Non-pigmented ciliary epithelial cell (primary cell): ENCODE measurements around the gene BFSP2.
A peak's percentile ranks its signal among the peaks of the same experiment; 100 is the strongest.
"Not testable (repeated sequence)": the region's sequence is repeated elsewhere in the genome, so short reads cannot be mapped to it uniquely, and the experiment has no call there.

Experiments
- DNase-seq: peaks from one replicate; pipeline ENCODE4 v3.0.0-alpha.2; 2010; ENCODE audit warnings: low read depth

Gene BFSP2

DNA sequence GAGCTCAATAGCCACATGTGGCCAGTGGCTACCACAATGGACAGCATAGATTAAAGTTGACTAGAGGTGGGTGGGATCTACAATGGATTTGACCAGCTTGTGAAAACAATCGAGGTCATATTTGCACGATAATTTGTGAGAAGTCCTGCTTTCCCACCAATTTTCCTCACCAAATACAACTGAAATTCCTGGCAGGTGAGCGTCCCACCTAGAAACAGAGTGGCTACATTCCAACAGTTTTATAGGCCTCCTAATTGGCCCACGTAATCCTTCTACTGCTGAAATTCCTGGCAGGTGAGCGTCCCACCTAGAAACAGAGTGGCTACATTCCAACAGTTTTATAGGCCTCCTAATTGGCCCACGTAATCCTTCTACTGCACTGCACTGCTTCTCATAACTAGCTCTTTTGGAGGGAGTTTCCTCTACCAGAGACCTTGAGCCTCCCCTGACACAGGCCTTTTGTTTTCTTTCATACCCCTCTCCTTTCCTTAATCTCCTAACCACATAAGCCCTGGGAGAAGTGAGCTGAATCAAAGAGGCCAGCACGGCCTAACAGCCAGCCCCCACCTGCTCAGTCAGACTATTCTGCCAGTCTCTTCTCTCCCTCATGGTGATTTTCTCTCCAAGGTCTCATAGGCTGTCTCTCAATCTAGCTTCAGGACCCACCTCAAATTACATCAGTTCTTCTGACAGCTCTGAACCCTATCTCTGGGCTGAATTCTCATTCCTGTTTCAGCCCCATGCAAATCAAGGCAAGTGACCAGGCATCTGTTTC, 80.2 kb downstream of the BFSP2 start:
- no peak for DNase-seq

DNA sequence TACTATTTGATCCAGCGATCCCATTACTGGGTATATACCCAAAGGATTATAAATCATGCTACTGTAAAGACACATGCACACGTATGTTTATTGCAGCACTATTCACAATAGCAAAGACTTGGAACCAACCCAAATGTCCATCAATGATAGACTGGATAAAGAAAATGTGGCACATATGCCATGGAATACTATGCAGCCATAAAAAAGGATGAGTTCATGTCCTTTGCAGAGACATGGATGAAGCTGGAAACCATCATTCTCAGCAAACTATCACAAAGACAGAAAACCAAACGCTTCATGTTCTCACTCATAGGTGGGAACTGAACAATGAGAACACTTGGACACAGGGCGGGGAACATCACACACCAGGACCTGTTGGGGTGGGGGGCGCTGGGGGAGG, 82.6 kb downstream of the BFSP2 start:
- not testable (repeated sequence) for DNase-seq

DNA sequence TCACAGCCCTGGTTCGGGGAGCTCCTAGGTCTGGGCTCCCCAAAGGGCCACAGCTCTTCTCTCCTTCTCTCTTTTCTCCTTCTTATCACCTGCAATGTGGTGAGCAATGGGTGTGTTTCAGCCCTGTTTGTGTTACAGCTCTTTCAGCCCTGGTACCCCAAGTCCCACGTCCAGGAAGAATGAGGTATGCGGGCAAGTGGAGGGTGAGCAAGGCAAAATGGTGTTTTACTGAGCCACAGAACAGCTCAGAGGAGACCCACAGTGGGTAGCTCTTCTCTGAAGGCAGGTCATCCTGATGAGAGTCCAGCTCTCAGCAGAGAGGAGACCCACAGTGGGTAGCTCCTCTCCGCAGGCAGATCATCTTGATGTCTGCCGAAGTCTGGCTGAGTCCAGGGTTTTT, 86.8 kb downstream of the BFSP2 start:
- DNase-seq = no peak

DNA sequence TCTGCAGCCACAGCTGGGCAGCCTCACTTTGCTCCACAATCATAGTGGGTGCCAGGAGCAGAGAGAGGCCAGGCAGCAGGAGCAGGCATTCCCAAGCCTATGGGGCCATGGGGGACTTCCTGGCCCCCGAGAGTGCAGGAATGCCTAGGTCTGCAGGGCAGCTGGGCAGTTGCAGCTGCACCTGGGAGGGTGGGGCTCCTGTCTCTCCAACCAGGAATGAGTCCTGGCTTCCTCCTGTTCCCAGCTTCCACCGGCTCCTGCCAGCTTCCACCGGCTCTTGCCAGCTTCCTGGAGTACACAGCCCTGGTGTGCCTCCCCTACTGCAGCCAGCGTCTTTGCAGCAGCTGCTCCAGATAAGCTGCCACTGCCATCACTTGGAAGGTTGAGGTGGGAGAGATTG, 87.3 kb downstream of the BFSP2 start:
- no peak for DNase-seq

DNA sequence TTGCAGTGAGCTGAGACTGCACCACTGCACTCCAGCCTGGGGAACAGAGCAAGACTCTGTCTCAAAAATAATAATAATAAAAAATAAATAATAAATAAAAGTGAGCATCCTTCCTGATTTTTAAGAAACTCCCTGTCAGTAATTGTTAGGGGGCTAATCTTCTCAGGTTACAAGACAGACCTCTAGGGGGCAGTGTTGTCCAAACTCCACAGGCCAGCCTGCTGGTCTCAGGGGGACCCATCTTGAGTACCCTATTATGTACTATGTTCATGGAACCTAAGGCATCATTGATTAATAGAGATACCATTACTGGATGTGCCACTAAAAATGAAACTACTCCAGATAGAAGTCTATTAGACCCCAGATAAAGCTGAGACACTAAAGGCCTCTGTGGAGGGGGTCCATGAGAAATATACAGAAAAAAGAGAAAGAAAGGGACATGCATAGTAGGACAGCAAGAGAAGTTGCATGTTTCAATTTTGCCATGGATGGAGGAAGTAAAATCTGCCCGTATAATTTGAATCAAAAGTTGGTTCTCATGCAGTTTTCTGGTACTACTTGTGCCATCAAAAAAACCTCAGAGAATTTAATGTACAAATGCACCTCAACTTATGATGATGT, 88.2 kb downstream of the BFSP2 start:
- no peak for DNase-seq

DNA sequence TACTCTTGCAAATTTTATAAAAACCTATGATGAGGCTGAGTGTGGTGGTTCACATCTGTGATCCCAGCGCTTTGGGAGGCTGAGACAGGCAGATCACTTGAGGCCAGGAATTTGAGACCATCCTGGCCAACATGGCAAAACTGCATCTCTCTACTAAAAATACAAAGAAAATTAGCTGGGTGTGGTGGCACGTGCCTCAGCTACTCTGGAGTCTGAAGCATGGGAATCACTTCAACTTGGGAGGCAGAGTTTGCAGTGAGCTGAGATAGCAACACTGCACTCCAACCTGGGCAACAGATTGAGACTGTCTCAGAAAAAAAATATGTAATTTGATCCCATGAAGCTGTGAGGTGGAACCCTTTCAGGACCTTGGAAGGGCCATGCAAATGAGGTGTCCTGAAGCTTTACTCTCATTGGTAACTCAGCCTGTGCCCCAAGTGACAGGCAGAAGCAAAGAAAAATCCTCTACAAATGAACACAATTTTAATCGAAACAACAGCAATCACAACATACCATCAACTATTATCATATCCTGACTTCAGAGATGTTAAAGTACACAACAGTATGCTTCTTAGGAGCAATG, 89.0 kb downstream of the BFSP2 start:
- DNase-seq = peak; percentile 38

DNA sequence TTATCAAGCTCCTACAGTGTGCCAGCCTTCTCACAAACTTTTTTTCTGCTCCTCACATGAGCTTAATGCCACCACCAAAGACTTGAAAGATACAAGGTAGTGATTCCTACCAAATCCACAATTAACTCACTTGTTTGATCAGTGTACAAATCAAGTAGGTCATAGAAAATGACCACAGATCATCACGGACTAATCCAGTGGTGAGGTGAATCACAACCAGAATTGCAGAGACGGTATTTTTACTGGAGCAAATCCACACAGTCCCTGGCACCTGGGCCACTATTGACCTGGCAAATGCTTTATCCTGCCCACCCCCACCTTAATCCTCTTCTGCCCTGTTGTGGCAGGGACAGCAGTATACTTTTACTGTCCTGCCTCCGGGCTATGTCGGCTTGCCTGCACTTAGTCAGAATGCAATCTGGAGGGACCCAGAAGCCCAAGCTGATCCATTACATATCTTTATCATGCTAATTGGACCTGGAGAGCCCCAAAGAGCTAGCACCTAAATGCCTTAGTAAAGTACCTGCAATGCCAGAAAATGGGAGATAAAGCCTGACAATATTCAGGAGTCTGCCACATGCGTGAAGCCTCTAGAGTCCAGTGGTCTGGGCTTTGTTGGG, 89.7 kb downstream of the BFSP2 start:
- no peak for DNase-seq

DNA sequence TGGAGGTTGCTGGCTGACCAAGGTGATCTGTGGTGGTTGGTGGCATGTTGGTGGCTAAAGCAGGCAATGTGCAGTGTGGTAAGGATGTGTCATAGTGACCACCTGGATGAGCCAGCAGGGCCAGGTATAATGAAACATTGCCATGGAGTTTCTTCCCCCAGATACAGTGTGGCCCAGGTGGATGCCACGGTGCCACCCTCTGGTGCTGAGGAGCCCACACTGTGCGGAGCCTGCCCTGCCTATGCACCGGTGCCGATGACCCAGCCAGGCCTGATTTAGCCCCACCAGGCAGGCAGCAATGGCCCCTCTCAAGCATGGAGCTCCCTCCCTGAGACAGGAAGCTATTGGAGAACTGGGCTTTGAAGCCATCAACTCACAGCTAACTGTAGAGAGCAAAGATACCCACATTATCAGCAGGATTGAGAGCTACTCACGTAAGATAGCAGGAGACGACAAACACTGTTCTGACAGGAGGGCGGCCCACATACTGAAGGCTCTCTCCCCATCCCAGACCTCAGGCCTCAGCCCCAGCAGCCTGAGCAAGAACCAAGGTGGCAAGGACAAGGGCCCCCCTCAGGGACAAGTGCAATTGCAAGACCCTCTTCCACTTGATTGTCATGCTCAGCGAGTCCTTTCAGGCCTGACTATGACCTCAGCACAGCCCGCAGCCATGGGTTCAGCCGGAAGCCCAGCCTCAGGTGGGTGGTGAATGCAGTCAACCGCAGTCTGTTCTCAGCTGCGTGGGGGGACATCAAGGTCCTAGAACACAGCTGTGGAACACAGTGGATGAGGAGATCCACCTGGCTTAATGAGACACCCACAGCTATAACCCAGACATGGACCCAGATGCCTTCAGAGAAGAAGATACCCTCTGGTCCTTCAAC, 90.9 kb downstream of the BFSP2 start:
- DNase-seq = no peak

DNA sequence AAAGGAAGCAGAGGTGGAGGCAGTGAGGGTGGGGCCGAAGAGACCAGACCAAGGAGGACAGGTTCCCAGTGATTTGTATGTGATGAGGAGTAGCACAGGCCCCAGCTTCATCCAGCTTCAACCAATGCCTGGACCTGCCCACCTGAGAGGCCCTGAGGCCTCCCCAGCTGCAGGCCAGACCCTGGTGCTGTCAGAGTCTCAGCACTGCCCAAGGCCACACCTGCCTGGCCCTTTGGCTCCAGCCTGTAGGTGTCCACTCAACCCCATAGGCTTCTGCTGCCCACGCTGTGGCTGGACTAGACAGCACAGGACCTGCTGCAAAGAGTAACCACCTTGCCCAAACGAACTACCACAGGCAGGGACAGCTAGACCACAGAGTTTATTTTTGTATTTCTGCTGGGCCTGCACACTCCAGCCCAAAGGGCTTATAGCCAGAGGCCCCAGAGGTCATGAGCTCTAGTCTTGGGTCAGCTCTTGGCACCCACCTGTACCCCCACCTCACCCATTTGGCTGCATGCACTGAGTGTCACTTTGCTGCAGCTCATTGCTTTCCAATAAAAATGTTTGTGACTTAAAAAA, 91.7 kb downstream of the BFSP2 start:
- DNase-seq = no peak

DNA sequence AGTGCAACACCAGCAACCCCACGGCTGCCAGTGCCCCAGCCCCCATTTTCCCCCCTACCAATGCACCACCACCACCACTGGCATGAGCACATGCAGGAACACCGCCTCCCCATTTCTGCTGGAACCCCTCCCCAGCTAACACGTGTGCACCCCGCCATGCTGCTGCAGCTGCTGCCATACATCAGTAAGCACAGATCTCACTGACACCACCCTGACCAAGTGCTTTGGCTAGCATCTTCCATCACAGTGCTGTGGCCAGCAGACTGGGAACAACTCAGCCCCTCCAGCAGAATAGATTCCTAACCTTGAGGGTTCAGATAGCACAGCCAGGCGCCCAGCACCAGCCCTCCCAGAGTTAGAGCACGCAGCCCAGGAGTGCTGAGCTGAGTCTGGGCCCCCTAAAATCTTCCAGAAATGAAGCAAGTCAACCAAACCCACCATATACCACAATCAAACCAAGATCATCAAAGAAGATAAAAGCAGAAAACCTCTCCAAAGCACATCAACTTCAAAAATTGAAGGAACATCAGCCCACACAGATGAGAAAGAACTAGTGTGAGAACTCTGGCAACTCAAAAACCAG, 92.4 kb downstream of the BFSP2 start:
- no peak for DNase-seq

DNA sequence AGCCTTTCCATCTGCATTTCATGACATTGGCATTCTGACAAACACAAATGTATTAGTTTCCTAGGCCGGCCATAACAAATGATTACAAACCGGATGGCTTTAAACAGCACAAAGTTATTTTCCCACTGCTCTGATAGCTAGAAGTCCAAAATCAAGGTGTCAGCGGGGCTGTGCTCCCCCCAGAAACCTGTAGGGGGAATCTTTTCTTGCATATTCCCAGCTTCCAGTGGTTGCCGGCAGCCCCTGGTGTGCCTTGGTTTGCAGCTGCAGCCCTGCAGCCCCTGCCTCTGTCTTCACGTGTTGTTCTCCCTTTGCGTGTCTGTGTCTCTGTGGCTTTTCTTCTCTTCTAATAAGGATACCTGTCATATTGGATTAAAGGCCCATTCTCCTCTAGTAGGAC, 94.6 kb downstream of the BFSP2 start:
- no peak for DNase-seq

DNA sequence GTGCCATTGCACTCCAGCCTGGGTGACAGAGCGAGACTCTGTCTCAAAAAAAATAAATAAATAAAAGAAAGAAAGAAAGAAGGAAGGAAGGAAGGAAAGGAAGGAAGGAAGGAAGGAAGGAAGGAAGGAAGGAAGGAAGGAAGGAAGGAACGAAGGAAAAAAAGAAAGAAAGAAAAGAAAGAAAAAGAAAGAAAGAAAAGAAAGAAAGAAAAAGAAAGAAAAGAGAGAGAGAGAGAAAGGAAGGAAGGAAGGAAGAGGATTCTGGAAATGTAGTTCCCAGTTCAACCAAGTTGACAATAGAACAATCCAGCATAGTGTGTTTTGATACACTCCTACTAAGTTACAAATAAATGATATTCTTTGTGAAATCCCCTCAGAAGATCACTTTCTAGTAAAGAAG, 102.7 kb downstream of the BFSP2 start:
- not testable (repeated sequence) for DNase-seq

DNA sequence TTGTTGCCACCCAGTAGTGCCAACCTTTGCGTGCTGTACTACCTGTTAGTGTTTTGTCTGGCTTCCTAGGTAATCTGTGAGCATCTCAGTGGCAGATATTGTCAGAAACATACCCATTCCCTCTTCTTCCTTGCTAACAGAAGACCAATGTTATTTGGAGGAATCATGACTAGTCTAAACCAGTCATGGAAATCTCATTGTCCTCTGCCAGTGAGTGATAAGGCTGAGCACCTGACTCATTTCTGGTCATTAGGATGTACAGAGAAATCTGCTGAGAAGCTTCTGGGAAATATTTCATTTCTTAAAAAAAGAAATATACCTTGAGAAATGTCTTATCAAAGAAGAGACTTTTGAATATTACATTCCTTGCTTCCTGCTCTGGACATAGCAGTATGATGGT, 103.6 kb downstream of the BFSP2 start:
- no peak for DNase-seq

DNA sequence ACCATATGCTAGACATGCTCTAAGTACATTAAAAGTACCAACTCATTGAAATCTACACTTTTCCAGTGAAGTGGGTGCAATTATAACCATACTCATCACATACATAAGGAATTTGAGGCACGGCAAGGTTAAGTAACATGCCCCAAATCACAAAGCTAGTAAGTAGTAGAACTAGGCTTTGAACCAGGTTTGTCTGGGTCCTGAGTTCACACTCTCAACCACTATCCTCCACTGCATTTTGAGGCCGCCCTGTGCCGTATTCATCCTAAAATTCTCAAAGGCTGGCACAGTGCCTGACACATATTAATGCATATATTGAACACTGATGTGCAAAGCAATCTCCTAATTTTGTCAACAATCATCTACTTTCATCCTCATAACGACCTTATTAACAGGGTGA, 104.9 kb downstream of the BFSP2 start:
- no peak for DNase-seq

DNA sequence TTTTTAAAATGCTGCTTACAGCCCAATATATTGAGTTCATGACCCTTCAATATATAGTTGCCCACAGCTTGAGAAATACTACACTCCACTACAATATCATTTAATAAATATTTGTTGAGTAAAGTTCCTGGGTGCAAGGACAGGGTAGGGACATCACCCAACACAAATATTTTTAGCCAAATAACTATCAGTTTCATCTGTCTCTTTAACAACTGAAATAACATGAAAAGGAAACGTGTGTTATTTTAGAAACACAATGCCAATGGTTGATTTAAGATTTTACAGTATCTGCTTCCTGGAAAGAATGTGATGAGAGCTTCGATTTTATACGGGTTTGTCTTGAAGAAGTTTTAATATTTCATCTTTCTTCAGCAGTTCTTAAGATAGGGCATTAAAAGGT, 106.0 kb downstream of the BFSP2 start:
- DNase-seq = no peak

DNA sequence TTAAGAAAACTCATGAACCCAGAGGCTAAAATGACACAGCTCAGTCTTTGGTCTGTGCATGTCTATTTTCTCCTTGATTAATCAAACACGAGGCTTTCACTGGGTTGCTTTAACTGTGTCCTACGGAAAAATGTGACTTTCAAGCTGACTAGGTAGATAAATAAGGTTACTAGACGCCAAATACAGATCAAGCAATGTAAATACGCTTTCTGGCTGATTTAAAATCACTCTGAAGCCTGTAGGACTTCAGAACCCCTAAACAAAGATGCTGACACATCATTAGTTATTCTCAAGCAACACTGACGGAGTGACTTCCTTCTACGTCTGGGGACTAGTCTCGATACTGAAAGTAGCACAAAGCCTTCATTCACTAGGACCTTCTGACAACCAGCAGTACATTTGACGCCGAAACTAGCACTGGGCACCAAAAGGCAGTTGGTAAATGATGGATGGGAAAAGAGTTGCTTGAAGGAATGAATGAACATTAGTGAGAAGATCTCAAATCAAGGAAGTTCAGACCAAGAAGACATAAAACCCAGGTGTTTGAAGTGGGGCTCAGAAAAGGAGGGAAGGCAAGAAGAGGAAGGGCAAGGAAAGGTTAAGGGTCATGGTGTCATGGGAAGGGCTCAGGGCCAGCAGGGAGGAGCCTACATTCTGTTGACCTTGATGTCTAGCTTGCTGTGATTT, 106.5 kb downstream of the BFSP2 start:
- DNase-seq = no peak

DNA sequence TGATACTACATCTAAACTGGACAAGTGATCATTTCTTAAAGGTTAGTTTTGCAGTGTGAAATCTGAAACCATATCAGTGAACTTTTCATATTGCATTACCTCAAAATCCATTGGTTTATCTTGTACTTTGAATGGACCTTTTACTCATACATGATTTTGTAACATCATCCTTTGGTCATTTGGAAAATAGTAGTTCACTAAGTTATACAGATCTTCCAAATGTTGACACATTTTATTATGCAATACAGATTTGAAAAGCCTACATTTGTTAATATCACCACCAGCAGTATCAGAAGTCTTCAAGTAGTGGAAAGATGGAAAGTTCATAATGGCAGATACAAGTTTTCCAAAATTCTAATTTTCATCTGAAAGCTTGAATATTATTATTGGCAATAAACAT, 109.6 kb downstream of the BFSP2 start:
- DNase-seq = no peak

DNA sequence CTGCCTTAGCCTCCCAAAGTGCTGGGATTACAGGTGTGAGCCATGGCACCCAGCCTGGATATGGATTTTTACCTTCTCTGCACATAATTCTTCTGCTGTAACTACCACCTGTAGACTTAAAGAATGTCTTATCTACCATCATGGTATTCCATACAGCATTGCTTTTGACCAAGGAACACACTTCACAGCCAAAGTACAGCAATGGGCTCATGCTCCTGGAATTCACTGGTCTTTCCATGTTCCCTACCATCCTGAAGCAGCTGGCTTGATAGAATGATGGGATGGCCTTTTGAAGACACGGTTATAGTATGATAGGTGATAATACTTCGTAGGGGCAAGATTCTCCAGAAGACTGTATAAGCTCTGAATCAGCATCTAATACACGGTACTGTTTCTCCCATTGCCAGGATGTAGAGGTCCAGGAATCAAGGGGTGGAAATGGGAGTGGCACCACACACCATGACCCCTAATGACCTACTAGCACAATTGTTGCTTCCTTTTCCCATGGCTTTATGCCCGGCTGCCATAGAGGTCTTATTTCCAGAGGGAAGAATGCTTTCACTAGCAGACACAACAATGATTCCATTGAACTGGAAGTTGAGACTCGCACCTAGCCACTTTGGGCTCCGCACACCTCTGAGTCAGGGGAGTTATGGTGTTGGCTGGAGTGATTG, 112.7 kb downstream of the BFSP2 start:
- no peak for DNase-seq

DNA sequence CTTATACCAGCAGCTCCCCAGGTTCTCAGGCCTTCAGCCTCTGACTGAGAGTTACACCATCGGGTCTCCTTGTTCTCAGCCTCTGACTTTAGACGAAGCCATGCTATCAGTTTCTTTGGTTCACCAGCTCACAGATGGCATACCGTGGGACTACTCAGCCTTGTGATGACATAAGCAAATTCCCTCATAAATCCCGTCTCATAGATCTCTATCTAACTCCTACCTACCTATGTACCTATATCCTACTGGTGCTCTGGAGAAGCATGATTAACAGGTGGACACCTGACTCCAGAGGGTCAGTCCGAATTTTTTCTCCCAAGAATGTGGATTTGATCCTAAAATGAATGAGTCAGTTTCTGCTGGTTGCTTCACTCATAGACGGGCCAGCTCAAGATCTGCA, 114.6 kb downstream of the BFSP2 start:
- DNase-seq = no peak

DNA sequence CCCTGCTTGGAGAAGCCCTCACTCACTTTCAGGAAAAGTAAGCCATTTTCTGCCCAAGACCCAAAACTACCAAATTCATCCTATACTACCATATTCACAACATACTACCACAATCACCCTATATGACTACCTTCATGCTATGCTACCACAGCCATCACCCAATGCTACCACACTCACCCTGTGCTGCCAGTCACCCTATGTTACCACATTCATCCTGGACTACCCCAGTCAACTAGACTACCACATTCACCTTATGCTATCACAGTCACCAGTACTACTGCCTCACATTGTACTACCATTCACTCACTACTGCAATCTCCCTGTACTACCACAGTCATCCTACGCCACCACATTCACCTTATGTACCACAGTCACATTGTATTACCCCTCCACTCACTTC, 115.3 kb downstream of the BFSP2 start:
- no peak for DNase-seq
